Measurements from ENCODE around the gene RGS8. TPM values are rescaled to one million over a fixed set of nuclear protein-coding genes. Genes with fewer than 3 reads are reported as not detected.

Gene RGS8
- total RNA-seq, 2 donors from 2014 or later, result 0.31 TPM; not detected in 1

DNA sequence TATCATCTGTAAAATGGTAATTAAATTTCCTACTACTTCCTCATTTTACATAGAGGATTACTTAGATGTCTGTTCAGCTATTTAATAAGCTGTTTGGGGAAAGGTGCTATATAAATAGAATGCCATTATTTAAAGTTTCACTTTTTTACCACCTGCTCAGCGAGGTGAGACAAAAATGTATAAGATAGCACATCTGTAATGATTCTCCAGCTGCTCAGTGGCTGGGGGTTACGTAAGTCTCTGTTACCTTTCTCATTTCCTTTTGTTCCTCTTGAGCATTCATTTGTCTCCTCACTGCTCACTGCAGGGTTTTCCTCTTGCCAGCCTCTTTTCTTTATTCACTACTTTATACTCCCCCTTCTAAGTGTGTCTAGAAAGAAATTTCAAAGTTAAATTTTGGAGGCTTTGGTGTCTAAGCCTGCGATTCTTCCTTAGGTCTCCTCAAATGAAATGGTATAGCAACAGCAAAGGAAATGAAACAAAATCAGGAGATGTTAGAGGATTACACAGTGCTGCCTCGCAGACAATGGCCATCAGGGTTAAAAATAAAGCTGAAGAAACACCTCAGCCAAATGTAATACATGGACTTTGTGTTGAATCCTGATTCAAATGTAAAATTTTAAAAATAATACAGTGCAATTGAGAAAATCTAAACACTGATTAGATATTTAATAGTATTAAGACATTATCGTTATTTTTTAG is 6.8 kb downstream of the RGS8 start:
- Histone ChIP-seq H3K36me3 (no peaks in the 10 kb centered on the region), H3K4me1 (peaks cover 0 to 38% of the 10 kb centered on the region in 2 donors), H3K27me3 (no peaks in the 10 kb centered on the region), H3K4me3 (no peak overlapping the region), H3K27ac (no peak overlapping the region), H3K9me3 (no peaks in the 10 kb centered on the region)
- TF ChIP-seq, protein P1, sequence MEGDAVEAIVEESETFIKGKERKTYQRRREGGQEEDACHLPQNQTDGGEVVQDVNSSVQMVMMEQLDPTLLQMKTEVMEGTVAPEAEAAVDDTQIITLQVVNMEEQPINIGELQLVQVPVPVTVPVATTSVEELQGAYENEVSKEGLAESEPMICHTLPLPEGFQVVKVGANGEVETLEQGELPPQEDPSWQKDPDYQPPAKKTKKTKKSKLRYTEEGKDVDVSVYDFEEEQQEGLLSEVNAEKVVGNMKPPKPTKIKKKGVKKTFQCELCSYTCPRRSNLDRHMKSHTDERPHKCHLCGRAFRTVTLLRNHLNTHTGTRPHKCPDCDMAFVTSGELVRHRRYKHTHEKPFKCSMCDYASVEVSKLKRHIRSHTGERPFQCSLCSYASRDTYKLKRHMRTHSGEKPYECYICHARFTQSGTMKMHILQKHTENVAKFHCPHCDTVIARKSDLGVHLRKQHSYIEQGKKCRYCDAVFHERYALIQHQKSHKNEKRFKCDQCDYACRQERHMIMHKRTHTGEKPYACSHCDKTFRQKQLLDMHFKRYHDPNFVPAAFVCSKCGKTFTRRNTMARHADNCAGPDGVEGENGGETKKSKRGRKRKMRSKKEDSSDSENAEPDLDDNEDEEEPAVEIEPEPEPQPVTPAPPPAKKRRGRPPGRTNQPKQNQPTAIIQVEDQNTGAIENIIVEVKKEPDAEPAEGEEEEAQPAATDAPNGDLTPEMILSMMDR (IDR thresholded peaks at IDR 0.05), result no peak
- no peak for DNase-seq (ENCODE audit: low spot score)

DNA sequence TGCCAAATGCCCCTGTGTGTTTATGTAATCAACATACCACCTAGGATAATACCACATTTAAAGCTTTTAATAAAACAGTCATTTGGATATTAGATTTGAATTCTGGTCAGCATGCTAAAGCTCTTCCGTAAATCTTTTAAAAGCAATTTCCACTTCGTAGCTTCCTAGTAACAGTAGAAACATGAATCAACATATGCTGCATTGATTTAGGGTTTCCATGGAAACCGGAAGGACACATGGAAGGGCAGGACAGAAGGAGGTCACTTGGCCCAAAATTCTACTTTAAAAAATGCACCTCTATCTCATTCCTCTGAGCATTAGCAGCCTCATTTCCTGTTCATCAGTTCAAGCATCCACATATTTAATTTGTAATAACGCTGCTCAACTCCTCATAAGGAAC is 8.1 kb downstream of the RGS8 start:
- H3K4me1 ChIP-seq, result peaks cover 0 to 38% of the 10 kb centered on the region in 2 donors

DNA sequence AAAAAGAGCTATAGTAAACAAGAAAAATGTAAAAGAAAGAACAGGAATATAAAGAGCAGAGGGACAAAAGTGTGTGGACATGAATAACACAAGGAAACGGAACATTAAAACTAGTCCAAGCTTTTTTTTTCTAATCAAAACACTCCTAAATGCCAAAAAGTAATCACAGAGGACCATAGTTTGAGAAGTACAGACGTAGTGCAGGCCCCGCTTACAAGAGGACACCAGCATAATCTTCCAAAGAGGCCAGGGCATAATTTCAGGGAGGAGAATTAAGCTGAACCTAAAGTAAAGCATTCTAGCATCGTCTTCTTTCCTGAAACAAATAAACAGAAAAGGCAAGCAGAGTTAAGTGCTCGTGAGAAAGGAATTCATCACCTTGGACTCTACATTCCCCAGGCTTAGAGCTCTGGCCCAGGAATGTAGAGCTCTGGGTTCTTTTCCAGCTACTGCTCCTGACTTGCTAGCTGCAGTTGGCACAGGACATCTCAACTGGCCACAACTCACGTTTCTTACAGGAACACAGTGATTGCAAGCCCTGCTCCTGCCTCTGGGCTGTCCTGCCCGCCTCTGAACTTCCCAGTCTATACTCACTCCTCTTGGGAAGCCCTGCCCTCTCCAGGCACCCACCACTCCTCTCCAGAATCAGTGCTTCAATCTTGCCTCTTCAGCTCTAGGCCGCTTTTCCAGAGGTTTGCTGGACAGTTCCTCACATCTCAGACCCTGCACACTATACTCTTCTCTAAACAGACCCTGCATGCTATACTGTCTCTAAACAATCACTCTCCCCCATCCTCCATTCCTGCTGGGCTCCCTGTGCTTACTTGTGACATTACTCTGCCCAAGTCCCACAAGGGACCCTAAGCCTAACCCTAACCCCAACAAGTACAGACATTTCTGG is 9.8 kb downstream of the RGS8 start:
- TF ChIP-seq, protein P1 (IDR thresholded peaks at IDR 0.05), result no peak
- peak; percentile 67 for DNase-seq (ENCODE audit: low spot score)
- peaks cover 0 to 38% of the 10 kb centered on the region in 2 donors for H3K4me1 ChIP-seq

More for the DNA sequence above, 8.1 kb downstream of the RGS8 start:
- Histone ChIP-seq H3K4me3 (no peak overlapping the region), H3K9me3 (no peaks in the 10 kb centered on the region), H3K36me3 (no peaks in the 10 kb centered on the region), H3K27me3 (no peaks in the 10 kb centered on the region), H3K27ac (peak overlapping the region in 1 of 2 donors; percentile 7)
- no peak for DNase-seq (ENCODE audit: low spot score)
- TF ChIP-seq, protein P1 (IDR thresholded peaks at IDR 0.05), result no peak

DNA sequence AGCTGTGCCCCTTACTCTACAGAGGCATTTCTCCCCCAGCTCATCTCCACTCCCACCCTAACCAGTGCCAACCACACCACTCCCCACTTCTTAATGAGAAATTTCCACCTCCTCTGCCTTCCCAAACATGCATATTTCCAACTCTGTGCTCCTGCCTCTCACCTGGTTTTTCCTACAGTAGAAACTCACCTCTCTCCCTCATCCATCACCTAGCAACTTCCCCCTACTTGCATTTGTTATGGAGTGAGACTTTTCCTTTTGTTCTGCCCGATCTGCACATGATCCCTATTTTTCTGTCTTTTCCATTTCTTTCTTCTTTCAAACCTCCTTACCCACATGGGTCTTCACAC is 11.9 kb downstream of the RGS8 start:
- DNase-seq (ENCODE audit: low spot score), result no peak
- H3K36me3 ChIP-seq, result no peaks in the 10 kb centered on the region
- H3K27ac ChIP-seq, result no peak overlapping the region
- H3K4me1 ChIP-seq, result peaks cover 0 to 37% of the 10 kb centered on the region in 2 donors
- H3K27me3 ChIP-seq, result no peaks in the 10 kb centered on the region
- H3K9me3 ChIP-seq, result no peaks in the 10 kb centered on the region
- H3K4me3 ChIP-seq, result no peak overlapping the region
- TF ChIP-seq, protein P1 (IDR thresholded peaks at IDR 0.05), result no peak

More for the DNA sequence above, 9.8 kb downstream of the RGS8 start:
- H3K9me3 ChIP-seq, result no peaks in the 10 kb centered on the region
- no peaks in the 10 kb centered on the region for H3K27me3 ChIP-seq
- peak overlapping the region in 1 of 2 donors; percentile 2 for H3K27ac ChIP-seq
- H3K4me3 ChIP-seq, result no peak overlapping the region
- H3K36me3 ChIP-seq, result no peaks in the 10 kb centered on the region

DNA sequence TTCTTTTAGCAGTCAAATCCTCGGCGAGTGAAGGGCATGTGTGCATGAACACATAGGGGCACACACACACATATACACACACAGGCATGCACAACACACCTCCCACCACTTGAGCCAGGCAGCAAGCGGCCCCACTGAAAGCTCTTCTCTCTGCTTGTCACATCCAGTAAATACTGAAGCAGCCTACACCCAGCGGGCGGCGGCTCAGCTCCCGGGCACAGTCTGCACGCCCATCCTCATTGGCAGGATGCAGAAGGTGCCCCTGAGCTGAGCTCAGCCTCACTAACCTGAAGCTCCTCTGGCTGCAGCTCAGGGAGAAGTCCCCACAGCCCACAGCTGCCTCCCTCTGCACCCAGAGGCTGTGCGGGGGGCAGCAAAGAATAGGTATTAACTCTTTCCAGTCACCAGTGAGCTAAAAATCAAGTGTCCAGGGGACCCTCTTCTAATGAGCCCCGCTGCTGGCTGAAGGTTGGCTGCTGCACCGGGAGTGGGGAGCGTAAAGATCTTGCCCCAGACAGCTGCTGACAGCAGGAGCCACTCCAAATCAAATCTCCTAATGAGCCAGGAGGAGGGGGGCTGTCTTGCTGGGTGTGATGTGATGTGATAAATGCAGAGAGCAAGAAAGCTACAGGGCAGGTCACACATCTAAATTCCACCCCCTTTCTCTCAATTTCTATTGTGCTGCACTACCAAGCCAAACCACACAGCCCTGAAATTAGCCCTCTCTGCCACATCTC is 12.5 kb downstream of the RGS8 start:
- Histone ChIP-seq H3K9me3 (no peaks in the 10 kb centered on the region), H3K27ac (no peak overlapping the region), H3K4me1 (peaks cover 0 to 31% of the 10 kb centered on the region in 2 donors), H3K27me3 (no peaks in the 10 kb centered on the region), H3K36me3 (no peaks in the 10 kb centered on the region), H3K4me3 (no peak overlapping the region)
- no peak for DNase-seq (ENCODE audit: low spot score)
- TF ChIP-seq, protein P1 (IDR thresholded peaks at IDR 0.05), result no peak
